ENCODE results near the gene RTTN.

DNA sequence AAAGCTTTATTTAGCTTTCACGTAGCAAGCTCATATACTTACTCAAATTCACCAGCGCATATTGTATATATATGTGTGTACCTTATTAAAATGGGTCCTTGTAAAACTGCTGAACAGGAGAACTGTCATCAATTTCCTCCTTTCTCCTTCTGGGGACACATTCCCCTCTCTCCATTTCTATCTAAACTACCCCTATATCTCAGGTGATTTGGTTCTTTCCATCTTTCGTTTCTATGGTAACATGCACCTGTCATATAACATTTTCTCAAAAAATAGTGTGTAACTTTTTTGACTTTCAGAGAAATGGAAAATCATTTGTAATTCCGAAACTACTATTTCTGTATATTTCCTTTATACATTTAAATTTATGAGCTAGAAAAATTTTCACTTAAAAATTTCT, 174.3 kb downstream of the RTTN start:
- TF ChIP-seq EZH2 (IDR thresholded peaks at IDR 0.05) (no peak), CTCF (IDR thresholded peaks at IDR 0.05) (no peak), EZH2phosphoT487 (IDR thresholded peaks at IDR 0.05) (no peak)

Data from neural progenitor cell (in vitro differentiated cells).